ENCODE measurements around the gene PATE1.
"Not testable (repeated sequence)": the region's sequence is repeated elsewhere in the genome, so short reads cannot be mapped to it uniquely, and the experiment has no call there.

Gene PATE1
- 0 reads per million in 2 donors for total RNA-seq

GRCh38 chr11:125745979-125746378 lies at the start of gene PATE1:
PATE1 (plus strand) TSS chr11:125746279; CDS start chr11:125746305, 26 bp downstream.
- no peak for DNase-seq

GRCh38 chr11:125701018-125701610 lies 45.0 kb upstream of the PATE1 start:
- DNase-seq: no peak

GRCh38 chr11:125701858-125702621 lies 44.0 kb upstream of the PATE1 start:
- DNase-seq: no peak

- DNase-seq: not testable (repeated sequence)
Measured at GRCh38 chr11:125704686-125705085, 41.4 kb upstream of the PATE1 start.

- no peak for DNase-seq
Measured at GRCh38 chr11:125720781-125721180, 25.3 kb upstream of the PATE1 start.

- DNase-seq: no peak
Measured at GRCh38 chr11:125724125-125724524, 22.0 kb upstream of the PATE1 start.

- no peak for DNase-seq
Measured at GRCh38 chr11:125728969-125729368, 17.1 kb upstream of the PATE1 start.

- no peak for DNase-seq
Measured at GRCh38 chr11:125740617-125741016, 5.5 kb upstream of the PATE1 start.

- no peak for DNase-seq
Measured at GRCh38 chr11:125743681-125744080, 2.4 kb upstream of the PATE1 start.

- no peak for DNase-seq
Measured at GRCh38 chr11:125750629-125751028, 4.5 kb downstream of the PATE1 start.

GRCh38 chr11:125756050-125756449 lies 10.0 kb downstream of the PATE1 start:
- no peak for DNase-seq

GRCh38 chr11:125762445-125762844 lies 16.4 kb downstream of the PATE1 start:
- DNase-seq: no peak

GRCh38 chr11:125763483-125763882 lies 17.4 kb downstream of the PATE1 start:
- no peak for DNase-seq

- DNase-seq: no peak
Measured at GRCh38 chr11:125766251-125766650, 20.2 kb downstream of the PATE1 start.

- DNase-seq: no peak
Measured at GRCh38 chr11:125768336-125769046, 22.4 kb downstream of the PATE1 start.

- no peak for DNase-seq
Measured at GRCh38 chr11:125770583-125770982, 24.5 kb downstream of the PATE1 start.

- no peak for DNase-seq
Measured at GRCh38 chr11:125772834-125773505, 26.9 kb downstream of the PATE1 start.

GRCh38 chr11:125773516-125773915 lies 27.4 kb downstream of the PATE1 start:
- DNase-seq: no peak

- DNase-seq: no peak
Measured at GRCh38 chr11:125777309-125777708, 31.2 kb downstream of the PATE1 start.

- DNase-seq: no peak
Measured at GRCh38 chr11:125778728-125779127, 32.6 kb downstream of the PATE1 start, which contains the start of gene PATE2. PATE2 (minus strand) TSS chr11:125778828; CDS start chr11:125778773, 55 bp downstream.

GRCh38 chr11:125784678-125785077 lies 38.6 kb downstream of the PATE1 start:
- no peak for DNase-seq

- no peak for DNase-seq
Measured at GRCh38 chr11:125787827-125788226, 41.7 kb downstream of the PATE1 start, which contains the start of gene PATE3. PATE3 (plus strand) TSS chr11:125788127; CDS start chr11:125788152, 25 bp downstream.

GRCh38 chr11:125790825-125791224 lies 44.7 kb downstream of the PATE1 start:
- no peak for DNase-seq

Data from activated gamma-delta T cell (primary cell).